ENCODE data around the gene CFAP53.
A peak's percentile ranks its signal among the peaks of the same experiment; 100 is the strongest.
"Not testable (repeated sequence)": the region's sequence is repeated elsewhere in the genome, so short reads cannot be mapped to it uniquely, and the experiment has no call there.

Gene CFAP53

DNA sequence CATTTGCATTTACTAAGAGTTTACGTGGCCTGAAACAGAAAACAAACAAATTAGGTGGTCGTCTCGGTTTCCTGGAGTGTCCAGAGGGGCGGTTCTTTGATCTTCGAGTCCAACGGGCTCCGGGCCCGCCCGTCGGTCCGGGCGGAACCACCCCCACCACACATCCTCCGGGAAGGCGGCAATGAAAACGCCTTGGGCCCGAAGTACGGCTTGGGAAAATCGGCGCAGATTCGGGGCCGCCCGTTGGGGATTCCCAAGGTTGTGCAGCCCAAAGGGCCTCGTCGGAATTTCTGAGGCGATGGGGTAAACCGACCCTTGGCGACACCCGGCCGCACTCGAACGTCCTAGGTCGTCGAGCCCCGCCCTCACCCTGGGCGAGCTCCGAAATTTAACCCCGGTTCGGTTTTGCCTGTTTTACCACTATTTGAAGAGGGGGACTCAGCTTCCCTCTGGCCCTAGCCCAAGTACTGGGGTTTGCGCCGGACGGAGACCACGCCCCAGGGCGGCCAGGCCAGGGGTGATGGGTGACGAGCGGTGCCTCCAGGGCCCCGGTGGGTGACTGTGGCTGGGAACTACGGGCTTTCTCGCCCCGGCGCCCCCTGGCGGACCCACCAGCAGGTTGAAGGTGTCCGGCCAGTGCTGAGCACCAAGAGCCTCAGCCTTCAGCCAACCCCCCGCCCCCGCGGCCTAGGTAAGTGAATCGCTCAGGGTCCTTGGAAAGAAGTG lies 1.9 kb upstream of the CFAP53 start:
- peak in 1 of 2 experiments; percentile 12 for DNase-seq

GRCh38 chr18:50262977-50263376 lies 3.3 kb downstream of the CFAP53 start:
- DNase-seq, result no peak

GRCh38 chr18:50250935-50251334 lies 15.4 kb downstream of the CFAP53 start:
- DNase-seq, result no peak

GRCh38 chr18:50249576-50249975 lies 16.7 kb downstream of the CFAP53 start:
- no peak for DNase-seq

DNA sequence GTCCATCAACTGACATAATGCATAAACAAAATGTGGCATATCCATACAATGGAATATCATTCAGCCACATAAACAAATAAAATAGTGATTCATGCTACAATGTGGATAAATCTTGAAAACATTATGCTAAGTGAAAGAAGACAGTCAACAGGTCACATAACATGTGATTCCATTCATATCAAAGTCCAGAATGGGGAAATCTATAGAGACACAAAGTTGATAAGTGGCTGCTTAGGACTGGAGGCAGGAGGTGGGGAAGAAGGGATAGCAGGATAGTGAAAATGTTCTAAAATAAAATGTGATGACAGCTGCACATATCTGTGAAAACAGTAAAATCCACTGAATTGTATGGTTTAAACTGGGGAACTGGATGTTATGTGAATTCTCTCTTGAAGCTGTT lies 18.7 kb downstream of the CFAP53 start:
- DNase-seq, result no peak

GRCh38 chr18:50241768-50242167 lies 24.5 kb downstream of the CFAP53 start:
- not testable (repeated sequence) for DNase-seq

DNA sequence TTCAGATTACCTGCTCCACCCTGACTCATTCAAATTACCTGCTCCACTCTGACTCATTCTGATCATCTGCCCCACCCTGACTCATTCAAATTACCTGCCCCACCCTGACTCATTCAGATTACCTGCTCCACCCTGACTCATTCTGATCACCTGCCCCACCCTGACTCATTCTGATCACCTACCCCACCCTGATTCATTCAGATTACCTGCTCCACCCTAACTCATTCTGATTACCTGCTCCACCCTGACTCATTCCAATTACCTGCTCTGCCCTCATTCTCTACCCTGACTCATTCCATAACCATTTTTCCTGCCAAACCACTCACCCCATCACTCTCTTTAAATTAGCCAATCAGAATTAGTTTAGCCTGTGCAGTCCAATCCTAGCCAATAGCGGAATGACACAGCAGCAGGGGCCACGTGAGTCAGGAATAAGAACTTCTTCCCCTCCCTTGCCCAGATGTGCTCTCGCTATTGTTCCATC lies 26.2 kb downstream of the CFAP53 start:
- DNase-seq, result no peak

DNA sequence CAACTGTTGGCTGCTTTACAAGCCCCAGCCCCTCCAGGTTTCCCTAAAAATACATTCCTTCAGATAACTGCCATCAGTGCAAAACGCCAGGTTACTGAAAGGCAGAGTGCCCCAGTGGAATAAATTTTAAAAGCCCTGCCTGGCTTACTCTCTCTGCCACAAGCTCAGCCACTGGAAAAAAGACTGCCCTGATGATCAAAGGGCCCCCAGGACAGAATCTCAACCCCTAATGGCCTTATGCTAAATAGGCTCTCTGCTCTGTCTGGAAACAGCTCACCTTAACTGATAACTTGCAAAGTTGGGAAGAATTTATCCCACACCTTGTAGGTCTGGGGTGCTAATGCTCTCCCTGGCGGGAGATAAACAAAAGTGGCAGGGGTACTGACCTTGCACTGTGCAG lies 33.9 kb downstream of the CFAP53 start:
- no peak for DNase-seq

DNA sequence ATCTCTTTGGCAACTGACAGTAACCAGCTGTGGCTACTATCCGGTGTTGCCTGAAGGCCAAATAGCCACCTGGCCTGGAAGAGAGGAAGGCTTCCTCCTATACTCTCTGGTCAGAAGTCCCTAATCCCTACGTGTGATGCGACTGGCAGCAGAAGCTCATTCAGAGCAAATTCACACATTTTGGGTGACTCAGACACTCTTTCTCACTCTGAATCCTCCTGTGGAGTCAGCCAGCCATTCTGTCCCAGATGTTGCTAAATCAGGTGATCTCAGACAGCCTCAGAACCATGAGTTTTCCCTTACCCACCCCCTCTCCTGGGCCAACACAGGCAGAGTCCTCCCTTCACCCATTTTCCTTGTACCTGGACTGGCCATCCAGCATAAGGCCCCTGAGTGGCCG lies 34.7 kb downstream of the CFAP53 start:
- DNase-seq, result no peak

DNA sequence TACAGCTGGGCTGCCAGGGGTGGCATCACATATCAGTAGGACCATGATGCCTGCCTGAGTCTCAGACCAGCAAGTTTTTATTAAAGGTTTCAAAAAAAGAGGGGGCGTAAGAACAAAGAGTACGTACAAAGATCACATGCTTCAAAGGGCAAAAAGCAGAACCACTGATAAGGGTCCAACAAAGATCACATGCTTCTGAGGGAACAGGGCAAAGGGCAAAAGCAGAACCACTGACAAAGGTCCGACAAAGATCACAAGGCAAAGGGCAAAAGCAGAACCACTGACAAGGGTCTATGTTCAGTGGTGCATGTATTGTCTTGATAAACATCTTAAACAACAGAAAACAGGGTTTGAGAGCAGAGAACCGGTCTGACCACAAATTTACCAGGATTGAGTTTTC lies 46.0 kb downstream of the CFAP53 start:
- not testable (repeated sequence) for DNase-seq

- peak in 1 of 2 experiments; percentile 24 for DNase-seq
Observed at GRCh38 chr18:50218432-50219197, 47.7 kb downstream of the CFAP53 start.

DNA sequence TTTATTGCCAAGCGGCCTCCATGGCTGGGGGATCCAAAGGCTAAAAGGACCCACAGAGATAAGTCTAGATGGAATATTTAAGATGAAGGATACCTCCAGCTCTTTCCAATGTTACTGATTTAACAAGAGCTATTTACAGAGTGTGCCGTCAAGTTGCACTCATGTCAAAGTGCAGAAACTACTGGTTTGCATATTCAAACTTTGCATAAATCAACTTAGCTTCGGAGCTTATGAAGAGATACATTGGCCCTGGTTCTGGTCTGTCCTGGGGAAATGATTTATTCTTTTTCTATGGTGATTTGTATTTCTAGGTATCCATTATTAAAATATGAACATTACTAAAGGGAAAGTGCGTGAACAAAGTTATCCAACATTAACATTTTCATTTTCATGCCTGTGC lies 57.0 kb downstream of the CFAP53 start:
- DNase-seq, result no peak

GRCh38 chr18:50207722-50208121 lies 58.6 kb downstream of the CFAP53 start:
- no peak for DNase-seq

DNA sequence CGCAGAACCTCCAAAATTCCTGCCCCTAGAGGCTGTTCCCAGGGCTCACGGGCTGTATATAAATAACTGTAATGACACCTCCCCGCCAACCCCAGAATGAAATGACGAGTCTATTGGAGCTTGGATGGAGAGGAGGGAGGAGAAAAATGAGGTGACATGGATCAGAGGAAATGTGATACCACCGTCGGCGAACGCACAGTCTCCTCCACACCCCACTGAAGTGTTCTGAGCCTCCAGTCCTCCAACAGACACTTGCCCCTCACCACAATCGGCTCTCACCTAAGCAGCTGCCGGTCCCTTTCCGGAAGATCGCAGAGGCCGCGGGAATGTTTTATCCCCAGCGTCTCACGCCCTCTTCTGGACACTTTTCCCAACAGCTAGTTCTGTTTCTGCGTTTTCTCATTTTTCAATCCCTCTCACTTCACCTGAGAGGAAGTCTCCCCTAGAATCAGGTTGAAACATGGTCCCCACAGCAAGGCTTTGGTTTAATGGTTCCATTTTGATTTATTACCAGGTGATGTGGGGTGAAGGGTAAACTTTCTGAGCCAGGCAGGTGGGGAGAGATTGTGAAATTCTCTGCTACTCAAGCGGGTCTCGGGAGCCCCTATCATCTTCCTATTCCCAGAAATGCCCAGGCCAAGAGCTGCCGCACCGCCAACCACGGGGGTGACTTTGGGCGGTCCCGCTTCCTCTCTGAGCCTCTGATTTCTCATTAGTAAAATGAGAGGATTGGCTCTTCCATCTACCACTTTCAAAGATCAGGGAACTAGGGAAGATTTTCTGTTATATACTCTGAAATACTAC lies 62.3 kb downstream of the CFAP53 start:
- DNase-seq, result peak; percentile 49 to 80

- no peak for DNase-seq
Observed at GRCh38 chr18:50201476-50202018, 64.7 kb downstream of the CFAP53 start.

DNA sequence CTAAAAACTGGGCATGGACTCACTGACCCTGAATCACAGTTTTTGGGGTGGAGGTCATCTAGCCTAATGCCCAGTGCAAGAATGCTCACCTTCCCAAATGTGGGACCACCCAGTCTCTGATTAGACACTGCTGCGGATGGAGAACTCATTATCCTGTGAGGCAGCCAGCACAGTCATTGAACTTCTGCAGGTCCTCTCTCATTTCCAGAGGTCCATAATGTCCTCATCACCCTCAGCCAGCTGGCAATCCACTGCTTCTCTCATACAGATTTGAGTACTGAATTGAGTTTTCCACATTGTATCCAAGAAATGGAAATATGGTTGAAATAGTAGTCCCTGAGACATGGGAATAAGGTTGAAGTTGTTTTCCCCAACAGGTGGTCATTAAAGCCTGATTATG lies 66.4 kb downstream of the CFAP53 start:
- no peak for DNase-seq

DNA sequence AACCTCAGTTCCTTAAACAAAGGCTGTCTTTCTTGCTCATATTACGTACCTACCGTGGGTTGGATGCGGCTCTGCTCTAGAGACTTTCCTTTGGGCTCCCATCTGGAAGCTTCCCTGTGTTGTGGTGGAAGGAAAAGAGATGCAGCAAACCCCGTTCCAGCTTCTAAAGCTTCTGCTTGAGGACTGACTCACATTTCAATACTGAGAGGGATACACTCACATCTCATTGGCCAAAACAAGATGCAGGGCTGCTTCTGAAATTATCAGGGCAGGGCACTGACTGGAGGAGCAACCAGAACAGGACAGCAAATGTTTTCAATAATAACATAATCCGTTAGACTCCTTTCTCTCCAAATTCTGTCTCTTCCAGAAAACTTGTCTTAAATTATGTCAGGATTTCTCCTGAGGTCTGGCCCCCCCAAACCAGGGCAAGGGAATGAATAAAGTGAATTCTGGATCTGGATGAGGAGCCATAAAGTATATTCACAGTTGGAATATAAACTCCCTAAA lies 66.9 kb downstream of the CFAP53 start:
- no peak for DNase-seq

DNA sequence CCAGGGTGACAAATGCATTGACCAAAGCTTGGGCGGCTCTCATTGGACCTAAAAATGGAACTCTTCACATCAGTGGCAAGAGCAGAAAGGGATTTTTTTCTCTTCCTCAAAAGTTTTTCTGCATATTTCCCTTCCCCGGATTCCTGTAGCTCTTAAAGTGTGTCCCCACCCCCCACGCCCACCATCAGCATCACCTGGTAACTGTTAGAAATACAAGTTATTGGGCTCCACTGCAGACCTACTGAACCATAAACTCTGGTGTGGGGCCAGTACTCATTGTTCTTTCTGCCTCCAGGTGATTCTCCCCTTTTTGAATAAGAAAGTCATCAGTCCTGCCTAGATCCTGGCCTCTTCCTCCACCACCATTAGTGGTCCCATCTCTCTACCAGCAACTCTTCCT lies 70.0 kb downstream of the CFAP53 start:
- DNase-seq, result no peak

- DNase-seq, result no peak
Observed at GRCh38 chr18:50195689-50196088, 70.6 kb downstream of the CFAP53 start.

DNA sequence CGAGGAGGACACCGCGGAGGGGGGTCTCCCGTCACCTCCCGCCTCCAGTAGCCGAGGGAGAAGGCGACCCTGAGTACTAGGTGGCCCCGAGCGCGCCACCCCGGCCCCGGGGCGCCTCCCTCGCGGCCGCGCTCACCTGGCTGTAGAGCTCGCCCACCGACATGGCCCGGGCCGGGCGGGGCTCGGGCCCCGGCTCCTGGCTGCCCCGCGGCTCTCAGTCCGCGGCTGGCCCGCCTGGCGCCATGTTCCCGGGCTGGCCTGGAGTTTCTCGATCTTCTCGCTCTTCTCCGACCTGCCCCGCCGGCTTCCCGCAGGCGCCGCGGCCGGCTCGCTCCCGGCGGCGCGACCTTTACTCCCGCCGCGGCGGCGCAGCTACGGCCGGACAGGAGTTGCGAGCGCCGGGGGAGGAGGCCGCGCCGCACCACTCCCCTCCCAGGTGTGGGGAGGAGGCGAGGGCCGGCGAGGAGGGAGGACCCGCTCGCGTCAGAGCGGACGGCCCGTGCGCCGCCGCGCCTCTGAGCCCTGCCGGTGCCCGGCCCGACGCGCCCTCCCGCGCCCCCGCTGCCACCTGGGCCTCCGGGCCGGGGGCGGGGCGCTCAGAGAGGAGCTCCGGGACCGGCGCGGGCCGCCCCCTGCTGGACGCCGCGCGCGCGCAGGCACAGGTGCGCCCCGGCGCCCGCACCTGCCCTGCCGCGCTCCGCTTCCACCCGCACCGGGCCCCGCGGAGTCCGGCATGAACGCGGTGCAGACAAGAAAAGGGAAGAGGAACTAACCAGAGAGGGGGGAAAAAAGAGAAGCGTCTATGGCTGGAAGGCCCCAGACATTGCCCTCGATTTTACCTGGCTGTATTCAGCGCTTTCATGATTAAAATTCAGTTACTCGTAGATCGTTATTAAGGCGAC lies 71.4 kb downstream of the CFAP53 start, which contains the start of gene MYO5B:
Gene MYO5B (minus strand): TSS at position 517 of the 902 bp plus-strand sequence. CDS start 354 bp downstream, at position 163.
- DNase-seq, result peak in 1 of 2 experiments; percentile 57

GRCh38 chr18:50193796-50194630 lies 72.3 kb downstream of the CFAP53 start:
- peak in 1 of 2 experiments; percentile 17 for DNase-seq

All from NCI-H524 (cell line).